PC-9 (cell line): ENCODE results near the gene ANGPTL2.

ENCODE experiments used
- EZH2 ChIP-seq: fragments of 200-600 bp; sonication (generic); IDR thresholded peaks from 2 replicates; pipeline ENCODE4 v1.8.0; 2017; ENCODE audit warnings: antibody characterized with exemption, low read depth
- TF ChIP-seq, protein P1 (sequence below): fragments of 200-600 bp; sonication (generic); conservative IDR thresholded peaks from 2 replicates; pipeline ENCODE4 v1.6.1; 2017; ENCODE audit warnings: mixed run types, antibody characterized with exemption, mild to moderate bottlenecking, moderate library complexity

GRCh38 chr9:127129718-127130085, 7.3 kb upstream of the ANGPTL2 start:
- TF ChIP-seq, protein P1, sequence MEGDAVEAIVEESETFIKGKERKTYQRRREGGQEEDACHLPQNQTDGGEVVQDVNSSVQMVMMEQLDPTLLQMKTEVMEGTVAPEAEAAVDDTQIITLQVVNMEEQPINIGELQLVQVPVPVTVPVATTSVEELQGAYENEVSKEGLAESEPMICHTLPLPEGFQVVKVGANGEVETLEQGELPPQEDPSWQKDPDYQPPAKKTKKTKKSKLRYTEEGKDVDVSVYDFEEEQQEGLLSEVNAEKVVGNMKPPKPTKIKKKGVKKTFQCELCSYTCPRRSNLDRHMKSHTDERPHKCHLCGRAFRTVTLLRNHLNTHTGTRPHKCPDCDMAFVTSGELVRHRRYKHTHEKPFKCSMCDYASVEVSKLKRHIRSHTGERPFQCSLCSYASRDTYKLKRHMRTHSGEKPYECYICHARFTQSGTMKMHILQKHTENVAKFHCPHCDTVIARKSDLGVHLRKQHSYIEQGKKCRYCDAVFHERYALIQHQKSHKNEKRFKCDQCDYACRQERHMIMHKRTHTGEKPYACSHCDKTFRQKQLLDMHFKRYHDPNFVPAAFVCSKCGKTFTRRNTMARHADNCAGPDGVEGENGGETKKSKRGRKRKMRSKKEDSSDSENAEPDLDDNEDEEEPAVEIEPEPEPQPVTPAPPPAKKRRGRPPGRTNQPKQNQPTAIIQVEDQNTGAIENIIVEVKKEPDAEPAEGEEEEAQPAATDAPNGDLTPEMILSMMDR = no peak
- no peak for TF ChIP-seq EZH2
